Left hindlimb (tissue), 1 donor: ENCODE results near the gene GALNT1.

Source experiments
- DNase-seq: peaks from one replicate; pipeline ENCODE4 v3.0.0-alpha.2; 2018

Gene GALNT1

DNA sequence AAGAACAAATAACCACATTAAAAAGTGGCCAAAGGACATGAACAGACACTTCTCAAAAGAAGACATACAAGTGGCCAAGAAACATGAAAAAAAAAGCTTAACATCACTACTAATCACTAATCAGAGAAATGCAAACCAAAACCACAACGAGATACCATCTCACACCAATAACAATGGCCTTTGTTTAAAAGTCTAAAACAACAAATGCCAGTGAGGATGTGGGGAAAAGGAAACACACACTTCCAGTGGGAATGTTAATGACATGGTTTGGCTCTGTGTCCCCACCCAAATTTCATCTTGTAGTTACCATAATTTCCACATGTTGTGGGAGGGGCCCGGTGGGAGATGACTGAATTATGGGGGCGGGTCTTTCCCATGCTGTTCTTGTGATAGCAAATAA, 147.1 kb downstream of the GALNT1 start:
- no peak for DNase-seq

DNA sequence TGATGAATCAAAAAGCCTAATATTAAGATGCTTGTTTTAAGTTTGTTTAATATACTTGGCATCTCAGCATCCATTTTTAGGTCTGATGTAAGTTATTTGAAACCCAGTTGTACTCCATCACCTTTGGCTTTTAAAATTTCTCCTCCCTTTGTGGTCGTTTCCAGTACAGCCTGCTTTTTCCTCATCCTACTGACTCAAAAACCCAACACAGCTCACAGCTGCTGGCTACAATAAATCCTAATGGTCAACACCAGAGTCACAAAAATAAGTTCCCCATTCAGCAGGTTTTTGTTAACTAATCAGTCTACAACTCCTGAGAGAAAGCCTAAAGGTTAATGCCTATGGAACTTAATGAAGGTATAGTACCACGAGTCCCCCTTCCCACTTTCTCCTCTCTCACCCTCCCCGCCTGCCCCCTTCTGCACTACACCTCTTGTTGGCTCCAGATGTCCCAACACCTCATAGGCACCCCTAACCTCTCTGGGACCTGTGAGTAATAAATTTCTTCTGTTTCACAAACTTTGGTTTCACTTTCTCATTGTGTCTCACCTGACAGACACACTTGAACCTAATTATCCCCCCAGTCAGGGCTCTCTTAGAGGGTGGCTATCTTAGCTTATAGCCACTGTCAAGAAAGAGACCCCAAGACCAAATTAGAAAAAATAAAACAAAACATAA, 148.6 kb downstream of the GALNT1 start:
- DNase-seq = no peak

DNA sequence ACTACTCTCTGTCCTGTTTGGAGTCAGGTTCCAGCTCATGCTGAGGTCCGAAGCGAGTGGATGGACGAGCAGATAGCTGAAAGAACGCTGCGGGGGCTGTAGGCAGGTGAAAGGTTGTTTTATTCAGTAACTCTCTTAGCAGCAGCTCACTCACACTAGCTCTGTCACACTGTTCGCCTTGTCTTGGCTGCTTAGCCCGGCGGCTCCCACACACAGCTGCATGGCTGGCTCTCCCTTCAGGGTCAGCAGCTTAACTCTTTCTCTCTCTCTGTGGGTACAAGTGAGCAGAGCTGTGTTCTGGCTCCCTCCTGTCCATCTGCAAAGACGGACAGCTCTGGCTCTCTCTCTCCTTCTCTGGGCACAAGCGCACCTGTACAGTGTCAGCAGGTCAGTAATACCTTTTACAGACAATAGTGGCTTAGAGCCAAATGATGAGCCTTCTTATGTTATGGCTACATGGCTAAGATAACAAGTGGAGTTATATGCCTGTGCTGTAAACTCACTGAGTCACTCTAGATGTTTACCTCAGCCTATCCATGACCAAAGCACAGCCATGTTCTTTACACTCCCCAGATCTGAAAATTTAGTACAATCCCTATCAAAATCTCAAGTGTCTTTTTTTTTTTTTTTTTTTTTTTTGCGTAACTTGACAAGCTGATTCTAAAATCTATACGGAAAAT, 149.3 kb downstream of the GALNT1 start:
- no peak for DNase-seq

DNA sequence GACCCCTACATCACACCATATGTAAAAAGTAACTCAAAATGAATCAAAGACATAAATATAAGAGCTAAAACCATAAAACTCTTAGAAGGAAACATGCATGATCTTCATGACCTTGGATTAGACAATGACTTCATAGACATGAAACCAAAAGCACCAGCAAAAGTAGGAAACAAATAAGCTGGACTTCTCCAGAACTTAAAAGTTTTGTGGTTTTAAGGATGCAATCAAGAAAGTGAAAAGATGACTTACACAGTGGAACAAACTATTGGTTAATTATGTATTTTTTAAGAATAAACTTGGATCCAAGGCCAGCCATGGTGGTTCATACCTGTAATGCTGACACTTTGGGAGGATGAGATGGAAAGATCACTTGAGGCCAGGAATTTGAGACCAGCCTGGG, 150.2 kb downstream of the GALNT1 start:
- no peak for DNase-seq

DNA sequence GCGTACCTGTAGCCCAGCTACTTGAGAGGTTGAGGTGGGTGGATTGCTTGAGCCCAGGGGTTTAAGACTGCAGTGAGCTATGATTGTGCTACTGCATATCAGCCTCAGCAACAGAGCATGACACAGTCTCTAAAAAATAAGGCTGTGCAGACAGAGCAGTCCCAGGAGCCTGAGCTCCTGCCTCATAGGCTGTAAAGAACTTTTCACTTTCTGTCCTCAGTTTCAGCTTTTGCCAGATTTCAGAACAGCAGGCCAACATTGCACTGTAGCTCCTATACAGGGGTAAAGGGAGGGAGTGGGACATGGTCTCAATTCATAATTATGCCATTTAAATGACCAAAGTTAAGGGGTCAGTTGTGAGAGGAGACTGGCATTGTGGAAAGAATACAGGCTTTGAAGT, 150.6 kb downstream of the GALNT1 start:
- DNase-seq = no peak

DNA sequence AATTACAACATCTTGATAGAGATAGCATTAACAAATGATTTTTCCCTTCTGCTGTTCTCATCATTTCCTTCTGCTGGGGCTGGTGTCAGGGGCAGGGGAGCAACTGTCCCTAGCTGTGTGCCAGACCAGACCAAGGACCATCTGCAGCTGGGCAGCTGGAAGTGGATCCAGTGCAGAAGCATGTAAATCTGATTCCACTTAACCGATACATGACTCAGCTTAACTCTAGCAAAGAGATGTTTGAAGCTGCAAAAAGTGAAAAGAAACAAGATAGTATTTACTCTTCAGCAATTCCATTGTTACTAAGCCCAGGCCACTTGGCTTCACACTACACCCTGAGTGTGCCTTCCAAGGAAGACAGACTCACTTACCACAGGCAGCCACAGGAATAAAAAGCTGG, 151.1 kb downstream of the GALNT1 start:
- no peak for DNase-seq

DNA sequence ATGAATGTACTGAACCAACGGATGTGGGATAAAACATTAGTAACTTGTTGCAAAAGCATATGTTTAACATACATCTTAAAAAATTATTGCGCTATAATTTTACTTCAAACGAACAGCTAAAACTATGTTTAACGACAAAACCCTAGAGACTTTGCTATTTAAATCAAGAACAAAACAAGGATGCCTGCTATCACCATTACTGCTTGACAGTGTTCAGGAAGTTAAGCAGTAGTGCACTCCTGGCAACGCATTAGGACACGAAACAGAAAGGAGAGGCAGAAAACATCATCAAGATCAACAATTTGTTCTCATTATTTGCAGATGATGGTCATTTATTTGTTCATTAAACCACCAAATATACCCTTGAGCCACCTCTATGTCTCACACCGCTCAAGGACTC, 151.9 kb downstream of the GALNT1 start:
- DNase-seq = no peak

DNA sequence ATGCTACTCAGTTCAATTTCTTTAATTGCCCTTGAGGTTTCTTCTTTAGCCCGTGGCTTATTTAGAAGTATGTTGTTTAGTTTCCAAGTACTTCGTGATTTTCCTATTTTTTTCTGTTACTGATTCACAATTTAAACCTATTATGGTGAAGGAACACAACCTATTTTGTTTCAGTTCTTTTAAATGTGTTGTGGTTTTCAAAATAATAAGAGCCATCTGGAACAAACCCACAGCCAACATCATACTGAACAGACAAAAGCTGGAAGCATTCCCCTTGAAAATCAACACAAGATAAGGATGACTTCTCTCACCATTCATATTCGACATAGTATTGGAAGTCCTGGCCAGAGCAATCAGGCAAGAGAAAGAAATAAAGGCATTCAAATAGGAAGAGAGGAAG, 155.2 kb downstream of the GALNT1 start:
- DNase-seq = no peak

DNA sequence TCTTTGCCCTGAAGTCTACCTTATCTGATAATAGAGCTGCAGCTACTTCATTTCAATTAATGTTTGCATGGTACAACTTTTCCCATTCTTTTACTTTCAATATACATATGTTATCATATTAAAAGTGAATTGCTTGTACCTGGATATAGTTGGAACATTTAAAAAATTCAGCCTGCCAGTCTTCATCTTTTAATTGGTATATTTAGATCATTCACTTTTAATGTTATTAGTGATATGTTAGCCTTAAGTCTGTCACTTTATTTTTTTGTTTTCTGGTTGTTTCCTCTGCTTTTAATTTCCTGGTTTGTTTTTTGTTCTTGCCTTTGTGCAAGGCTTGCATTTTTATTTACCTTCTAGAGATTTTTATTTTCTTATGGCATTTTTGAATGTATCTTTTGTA, 158.2 kb downstream of the GALNT1 start:
- DNase-seq = no peak

DNA sequence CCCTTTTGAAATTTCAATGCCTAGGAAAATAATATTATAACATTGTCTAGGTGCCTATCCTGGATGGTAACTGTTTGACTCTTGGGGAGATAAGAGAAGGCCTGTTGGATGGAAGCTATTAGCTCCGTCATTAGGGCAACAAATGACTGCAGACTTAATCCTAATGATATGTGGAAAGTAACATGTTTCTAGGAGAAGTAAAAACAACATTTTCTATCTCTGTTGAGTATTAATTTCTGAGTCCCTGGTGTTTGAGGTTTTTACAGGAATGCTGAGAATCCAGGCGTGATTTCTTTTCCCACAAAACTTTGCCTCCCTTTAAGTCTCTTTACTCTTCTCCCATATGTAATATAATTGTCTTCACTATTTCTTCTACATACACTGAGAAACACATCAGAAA, 159.1 kb downstream of the GALNT1 start:
- no peak for DNase-seq

DNA sequence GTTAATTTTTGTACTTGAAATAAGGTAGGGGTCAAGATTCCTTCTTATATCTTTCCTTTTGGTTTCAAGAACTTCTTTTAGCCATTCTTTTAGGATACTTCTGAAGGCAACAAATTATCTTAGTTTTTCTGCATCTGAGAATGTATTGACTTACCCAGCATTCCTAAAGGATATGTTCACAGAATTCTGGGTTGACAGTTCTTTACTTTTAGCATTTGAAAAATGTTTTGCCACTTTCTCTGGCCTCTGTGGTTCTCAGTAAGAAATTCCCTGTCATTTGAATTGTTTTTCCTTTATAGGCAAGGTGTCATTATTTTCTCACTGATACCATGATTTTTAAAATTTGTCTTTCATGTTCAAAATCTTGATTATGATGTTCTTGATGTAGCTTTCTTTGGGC, 162.4 kb downstream of the GALNT1 start:
- DNase-seq = no peak

DNA sequence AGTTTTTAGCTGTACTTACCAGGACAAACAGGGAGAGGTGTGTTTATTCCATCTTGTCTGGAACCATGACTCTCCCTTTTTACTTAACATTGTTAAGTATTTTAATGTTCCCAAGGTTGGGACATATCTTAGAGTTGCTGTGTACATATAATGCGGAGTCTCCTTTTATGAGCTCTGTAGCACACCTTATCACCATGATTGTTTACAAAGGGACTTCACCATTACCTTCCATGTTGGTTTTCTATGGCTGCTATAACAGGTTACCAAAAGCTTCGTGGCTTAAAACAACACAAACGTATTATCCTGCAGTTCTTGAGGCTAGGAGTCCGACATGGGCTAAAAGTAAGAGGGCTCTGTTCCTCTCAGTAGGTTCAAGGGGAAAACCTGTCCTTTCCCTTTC, 164.3 kb downstream of the GALNT1 start:
- no peak for DNase-seq

DNA sequence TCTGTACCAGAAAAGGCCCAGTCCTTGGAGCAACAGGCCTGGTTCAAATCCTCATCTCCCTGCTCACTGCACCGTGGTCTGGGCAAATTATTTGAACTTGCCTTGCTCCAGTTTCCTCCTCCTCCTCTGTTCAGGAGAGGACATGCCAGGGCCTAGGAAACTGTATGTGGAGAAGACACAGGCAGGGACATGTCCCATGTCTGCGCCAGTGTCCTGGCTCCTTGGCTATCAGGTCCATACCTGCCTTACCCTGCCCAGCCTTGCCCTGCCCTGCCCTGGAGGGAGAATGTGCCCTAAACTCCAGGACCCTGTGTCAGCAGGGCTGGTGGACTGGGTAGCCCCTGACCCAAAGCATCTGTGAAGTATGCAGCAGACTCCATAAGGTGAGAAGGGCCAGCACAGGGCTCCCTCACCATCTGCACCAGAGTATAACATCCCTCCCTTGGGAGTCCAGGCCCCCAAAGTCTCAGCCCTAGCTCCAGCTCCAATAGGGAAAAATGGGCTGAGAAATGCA, 165.3 kb downstream of the GALNT1 start:
- no peak for DNase-seq

DNA sequence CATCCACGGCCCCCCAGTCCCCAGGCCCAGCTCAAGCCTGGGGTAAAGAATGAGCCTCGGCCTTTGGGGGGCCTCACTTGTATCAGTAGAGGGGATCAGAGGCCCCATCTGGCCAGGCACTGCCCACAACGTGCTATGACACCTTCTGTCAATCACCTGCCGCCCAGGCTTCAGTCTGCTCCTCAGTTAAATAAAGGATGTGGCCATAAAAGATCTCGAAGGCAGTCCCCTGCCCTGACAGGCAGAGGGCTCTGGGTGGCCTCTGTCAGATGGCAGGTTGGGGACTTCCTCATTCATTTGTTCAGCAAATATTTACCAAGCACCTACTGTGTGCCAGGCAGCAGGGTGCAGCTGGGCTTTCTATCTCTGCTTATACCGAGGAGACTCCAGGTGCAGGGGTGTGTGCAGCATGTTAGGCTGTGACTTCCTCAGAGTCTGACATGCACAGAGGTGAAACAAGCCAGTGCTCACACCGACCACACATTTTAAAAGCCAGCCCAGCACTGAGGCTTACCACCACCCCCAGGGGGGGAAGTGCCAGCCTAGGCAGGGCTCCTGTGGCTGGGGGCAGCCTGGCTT, 166.4 kb downstream of the GALNT1 start:
- DNase-seq = no peak

DNA sequence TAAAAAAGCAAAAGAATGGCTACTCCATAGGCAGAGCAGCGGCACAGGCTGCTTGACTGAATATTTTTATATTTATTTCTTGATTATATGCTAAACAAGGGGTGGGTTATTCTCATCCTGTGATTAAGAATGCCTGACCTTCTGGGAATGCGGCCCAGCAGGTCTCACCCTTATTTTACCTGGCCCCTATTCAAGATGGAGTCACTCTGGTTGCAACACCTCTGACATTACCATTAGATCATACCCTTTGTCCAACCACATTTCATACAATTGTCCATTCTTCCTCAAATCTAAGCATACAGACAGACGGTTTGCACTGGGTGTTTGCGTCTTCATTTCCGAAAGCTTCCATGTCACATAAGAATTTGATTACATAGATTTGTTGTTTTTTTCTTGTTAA, 168.2 kb downstream of the GALNT1 start:
- DNase-seq = no peak

DNA sequence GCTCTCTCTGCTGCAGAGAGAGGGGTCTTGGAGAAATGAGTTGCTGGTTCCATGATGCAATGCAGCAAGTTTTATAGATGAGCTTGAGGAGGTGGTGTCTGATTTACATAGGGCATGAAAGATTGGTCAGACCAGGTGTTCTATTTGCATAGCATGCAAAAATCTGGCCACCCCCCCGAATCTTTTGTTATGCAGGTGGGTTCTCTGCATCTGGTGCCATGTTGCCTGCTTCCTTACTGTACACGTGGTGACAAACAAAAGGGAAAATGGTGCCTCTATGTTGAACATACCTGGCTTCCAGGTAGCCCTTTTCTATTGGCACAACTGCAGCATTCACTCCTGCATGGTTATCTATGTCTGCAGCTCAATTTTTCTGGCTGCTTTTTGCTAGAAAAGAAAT, 169.4 kb downstream of the GALNT1 start:
- no peak for DNase-seq

DNA sequence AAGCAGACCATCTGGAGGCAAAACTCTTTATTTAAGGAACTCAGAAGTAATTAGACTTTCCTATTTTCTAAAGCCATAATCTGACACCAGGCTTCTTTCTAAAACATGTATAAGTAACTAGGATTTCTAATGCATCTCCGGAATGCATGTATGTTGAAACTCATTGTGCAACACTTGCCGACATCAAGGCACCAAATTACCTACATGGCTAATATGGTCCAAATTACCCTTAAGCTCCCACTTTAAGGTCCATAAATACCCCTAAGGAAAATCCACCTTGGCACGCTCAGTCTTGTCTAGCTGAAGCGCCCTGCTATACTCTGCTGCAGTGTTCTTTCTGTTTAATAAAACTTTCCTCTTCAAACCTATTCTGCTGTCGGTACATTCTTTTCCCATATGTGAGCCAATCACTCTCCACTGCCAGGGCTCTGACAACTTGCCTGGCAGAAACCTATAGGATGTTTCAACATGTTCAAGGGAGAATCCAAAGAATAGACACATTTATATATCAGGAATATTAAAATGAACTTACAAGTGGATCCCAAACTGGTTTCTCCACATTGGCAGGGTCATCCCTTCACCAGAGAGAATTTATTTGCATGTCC, 171.9 kb downstream of the GALNT1 start:
- no peak for DNase-seq

DNA sequence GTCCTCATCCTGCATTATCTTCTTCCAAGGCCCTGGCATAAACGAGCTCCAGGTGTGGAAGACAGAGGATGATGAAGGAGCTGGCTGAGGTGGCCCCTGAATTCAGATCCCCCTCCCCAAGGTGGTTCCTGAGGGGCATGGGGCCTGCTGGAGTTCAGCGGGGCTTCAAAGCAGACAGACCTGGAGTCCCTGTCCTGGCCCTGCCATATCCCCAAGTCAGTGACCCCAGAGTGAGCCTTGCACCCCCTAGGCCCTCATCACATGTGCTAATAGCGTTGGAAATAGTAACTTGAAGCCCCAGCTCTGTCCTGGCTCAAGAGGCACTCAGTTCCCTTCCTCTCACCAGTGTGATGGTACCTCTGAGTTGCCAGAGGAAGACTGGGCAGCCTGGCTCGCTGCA, 172.9 kb downstream of the GALNT1 start:
- no peak for DNase-seq

DNA sequence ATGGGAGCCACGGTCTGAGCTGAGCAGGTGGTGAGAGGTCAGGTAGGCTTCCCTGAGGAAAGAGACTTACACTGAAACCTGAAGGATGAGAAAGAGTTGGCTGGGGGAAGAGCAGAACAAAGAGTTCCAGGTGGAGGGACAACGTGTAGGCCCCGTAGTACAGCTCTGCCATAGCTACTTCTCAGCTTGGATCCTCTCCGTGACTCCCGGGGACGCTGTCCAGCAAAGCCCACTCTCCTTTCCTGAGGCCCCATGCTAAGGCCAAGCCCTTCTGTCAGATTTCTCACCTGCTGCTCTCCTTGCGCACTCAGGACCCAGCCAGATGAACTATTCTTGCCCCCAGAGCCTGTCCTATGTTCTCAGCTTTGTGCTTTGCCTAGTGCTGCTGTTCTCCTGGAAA, 173.8 kb downstream of the GALNT1 start:
- DNase-seq = no peak

DNA sequence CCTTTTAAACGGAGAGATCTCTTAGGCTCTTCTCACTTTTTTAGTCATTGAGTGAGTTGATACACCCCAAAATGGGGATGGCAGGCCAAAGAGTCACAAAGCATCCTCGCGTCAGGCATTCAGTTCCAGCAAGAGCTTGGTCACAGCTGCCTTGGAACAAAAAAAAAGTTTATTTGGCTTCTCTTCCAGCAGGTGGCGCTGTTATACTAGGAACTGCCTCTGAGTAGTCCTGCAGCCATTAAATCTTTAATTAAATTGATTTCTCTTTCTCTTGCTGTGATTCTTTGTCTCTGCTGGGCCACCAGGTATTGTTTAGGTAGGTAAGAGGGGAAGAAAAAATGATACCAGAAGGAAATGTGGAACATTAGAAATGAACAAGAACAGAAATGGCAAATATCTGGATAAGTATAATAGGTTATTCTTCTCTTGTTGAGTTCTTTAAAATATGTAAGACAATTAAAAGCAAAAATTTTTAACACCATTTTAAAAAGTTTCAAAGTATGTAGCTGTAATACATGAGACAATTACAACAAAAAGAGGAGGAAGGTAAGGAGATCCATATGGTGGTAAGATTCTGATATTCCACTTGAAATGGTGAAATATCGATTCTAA, 175.1 kb downstream of the GALNT1 start:
- DNase-seq = no peak
